SK-N-SH treated with all-trans-retinoic acid at 6 μM for 48 hours (cell line): Measurements from ENCODE around the gene LLGL2.

Experiments used
- ATAC-seq: fragments of 200-7000 bp; cut with Tn5 transposase; 3 replicates; pipeline ENCODE4 v1.9.1; 2020; ENCODE audit warnings: mild to moderate bottlenecking, moderate library complexity
- BACH2 ChIP-seq: fragments of 250-450 bp; sonication (Bioruptor Pico); IDR thresholded peaks from 2 replicates; pipeline ENCODE4 v1.9.0; 2021; ENCODE audit warnings: mild to moderate bottlenecking, borderline replicate concordance
- CSDC2 ChIP-seq: fragments of 250-450 bp; sonication (Bioruptor Pico); IDR thresholded peaks from 2 replicates; pipeline ENCODE4 v1.5.0; 2020; ENCODE audit warnings: mild to moderate bottlenecking, moderate library complexity
- GLIS3 ChIP-seq: fragments of 250-450 bp; sonication (Bioruptor Pico); IDR thresholded peaks from 2 replicates; pipeline ENCODE4 v1.5.0; 2020; ENCODE audit warnings: mild to moderate bottlenecking, moderate library complexity
- PPARA ChIP-seq: fragments of 250-450 bp; sonication (Bioruptor Pico); IDR thresholded peaks from 2 replicates; pipeline ENCODE4 v1.5.0; 2020; ENCODE audit warnings: mild to moderate bottlenecking, borderline replicate concordance
- RARB ChIP-seq: fragments of 250-450 bp; sonication (Bioruptor Pico); IDR thresholded peaks from 2 replicates; pipeline ENCODE4 v1.8.0; 2021; ENCODE audit warnings: mild to moderate bottlenecking, moderate library complexity
- SNAI2 ChIP-seq: fragments of 250-450 bp; sonication (Bioruptor Pico); IDR thresholded peaks from 2 replicates; pipeline ENCODE4 v1.5.0; 2020; ENCODE audit warnings: mild to moderate bottlenecking, moderate library complexity
- TCF4 ChIP-seq: fragments of 250-450 bp; sonication (Bioruptor Pico); IDR thresholded peaks from 2 replicates; pipeline ENCODE4 v1.8.0; 2021; ENCODE audit warnings: mild to moderate bottlenecking, moderate library complexity, borderline replicate concordance
- TOX ChIP-seq: fragments of 250-450 bp; sonication (Bioruptor Pico); IDR thresholded peaks from 2 replicates; pipeline ENCODE4 v1.8.0; 2021; ENCODE audit warnings: mild to moderate bottlenecking, moderate library complexity, borderline replicate concordance
- TSHZ2 ChIP-seq: fragments of 250-450 bp; sonication (Bioruptor Pico); IDR thresholded peaks from 2 replicates; pipeline ENCODE4 v1.5.0; 2020; ENCODE audit warnings: mild to moderate bottlenecking, moderate library complexity
- ZC3H10 ChIP-seq: fragments of 250-450 bp; sonication (Bioruptor Pico); IDR thresholded peaks from 2 replicates; pipeline ENCODE4 v1.5.1; 2021; ENCODE audit warnings: mild to moderate bottlenecking, moderate library complexity
- ZFP3 ChIP-seq: fragments of 250-450 bp; sonication (Bioruptor Pico); IDR thresholded peaks from 2 replicates; pipeline ENCODE4 v1.5.0; 2020; ENCODE audit warnings: mild to moderate bottlenecking, moderate library complexity
- ZFP30 ChIP-seq: fragments of 450-650 bp; formaldehyde crosslinking; IDR thresholded peaks from 2 replicates; pipeline ENCODE4 v1.5.0; 2022; ENCODE audit warnings: mild to moderate bottlenecking, moderate library complexity
- ZNF565 ChIP-seq: fragments of 450-650 bp; formaldehyde crosslinking; conservative IDR thresholded peaks from 2 replicates; pipeline ENCODE4 v1.5.0; 2020; ENCODE audit warnings: low read depth, mild to moderate bottlenecking, moderate library complexity
- ZNF8 ChIP-seq: fragments of 450-650 bp; formaldehyde crosslinking; IDR thresholded peaks from 2 replicates; pipeline ENCODE4 v1.5.0; 2020; ENCODE audit warnings: mild to moderate bottlenecking, moderate library complexity
- TF ChIP-seq, protein P1 (sequence below): fragments of 250-450 bp; sonication (Bioruptor Pico); IDR thresholded peaks from 2 replicates; pipeline ENCODE4 v1.5.1; 2020; ENCODE audit warnings: low read depth, mild to moderate bottlenecking, moderate library complexity

Gene LLGL2

GRCh38 chr17:75571885-75572215, 46.4 kb downstream of the LLGL2 start (continued):
- TF ChIP-seq TSHZ2 = no peak
- TF ChIP-seq, protein P1, sequence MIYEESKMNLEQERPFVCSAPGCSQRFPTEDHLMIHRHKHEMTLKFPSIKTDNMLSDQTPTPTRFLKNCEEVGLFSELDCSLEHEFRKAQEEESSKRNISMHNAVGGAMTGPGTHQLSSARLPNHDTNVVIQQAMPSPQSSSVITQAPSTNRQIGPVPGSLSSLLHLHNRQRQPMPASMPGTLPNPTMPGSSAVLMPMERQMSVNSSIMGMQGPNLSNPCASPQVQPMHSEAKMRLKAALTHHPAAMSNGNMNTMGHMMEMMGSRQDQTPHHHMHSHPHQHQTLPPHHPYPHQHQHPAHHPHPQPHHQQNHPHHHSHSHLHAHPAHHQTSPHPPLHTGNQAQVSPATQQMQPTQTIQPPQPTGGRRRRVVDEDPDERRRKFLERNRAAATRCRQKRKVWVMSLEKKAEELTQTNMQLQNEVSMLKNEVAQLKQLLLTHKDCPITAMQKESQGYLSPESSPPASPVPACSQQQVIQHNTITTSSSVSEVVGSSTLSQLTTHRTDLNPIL (CRISPR knock-in tag) = no peak
- no peak for TF ChIP-seq GLIS3 (CRISPR knock-in tag)

DNA sequence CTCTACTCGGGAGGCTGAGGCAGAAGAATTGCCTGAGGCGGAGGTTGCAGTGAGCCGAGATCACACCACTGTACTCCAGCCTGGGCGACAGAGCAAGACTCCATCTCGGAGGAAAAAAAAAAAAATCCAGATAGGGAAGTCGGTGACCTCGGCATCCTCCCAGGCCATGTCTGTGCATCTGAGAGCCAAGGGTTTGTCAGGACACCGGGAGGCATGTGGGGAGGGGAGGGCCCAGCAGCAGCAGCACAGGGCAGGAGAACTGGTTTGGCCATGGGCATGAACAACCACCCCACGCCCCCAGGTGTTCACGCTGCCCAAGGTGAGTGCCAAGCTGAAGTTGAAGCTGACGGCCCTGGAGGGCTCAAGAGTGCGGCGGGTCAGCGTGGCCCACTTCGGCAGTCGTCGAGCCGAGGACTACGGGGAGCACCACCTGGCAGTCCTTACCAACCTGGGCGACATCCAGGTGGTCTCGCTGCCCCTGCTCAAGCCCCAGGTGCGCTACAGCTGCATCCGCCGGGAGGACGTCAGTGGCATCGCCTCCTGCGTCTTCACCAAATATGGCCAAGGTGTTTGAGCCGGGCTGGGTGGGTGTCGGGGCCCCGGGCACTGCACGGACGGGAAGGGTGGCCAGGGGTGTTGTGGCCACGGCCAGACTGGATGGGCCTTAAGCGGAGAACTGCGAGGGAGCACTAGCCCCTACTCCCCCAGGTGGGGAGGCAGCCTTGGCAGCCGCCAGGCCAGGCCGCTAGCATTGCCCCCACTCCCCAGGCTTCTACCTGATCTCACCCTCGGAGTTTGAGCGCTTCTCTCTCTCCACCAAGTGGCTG, 47.4 kb downstream of the LLGL2 start:
- no peak for TF ChIP-seq GLIS3 (CRISPR knock-in tag)
- no peak for TF ChIP-seq ZNF8 (CRISPR knock-in tag)
- TF ChIP-seq TOX (CRISPR knock-in tag) = no peak
- TF ChIP-seq ZFP3 (CRISPR knock-in tag) = no peak
- no peak for TF ChIP-seq RARB (CRISPR knock-in tag)
- no peak for TF ChIP-seq TCF4 (CRISPR knock-in tag)
- ATAC-seq = no peak

GRCh38 chr17:75573540-75573957, 48.1 kb downstream of the LLGL2 start:
- ATAC-seq = no peak
- no peak for TF ChIP-seq ZNF565 (CRISPR knock-in tag)
- no peak for TF ChIP-seq ZFP30 (CRISPR knock-in tag)
- TF ChIP-seq, protein P1 (CRISPR knock-in tag) = no peak
- no peak for TF ChIP-seq CSDC2 (CRISPR knock-in tag)
- TF ChIP-seq ZNF8 (CRISPR knock-in tag) = no peak

DNA sequence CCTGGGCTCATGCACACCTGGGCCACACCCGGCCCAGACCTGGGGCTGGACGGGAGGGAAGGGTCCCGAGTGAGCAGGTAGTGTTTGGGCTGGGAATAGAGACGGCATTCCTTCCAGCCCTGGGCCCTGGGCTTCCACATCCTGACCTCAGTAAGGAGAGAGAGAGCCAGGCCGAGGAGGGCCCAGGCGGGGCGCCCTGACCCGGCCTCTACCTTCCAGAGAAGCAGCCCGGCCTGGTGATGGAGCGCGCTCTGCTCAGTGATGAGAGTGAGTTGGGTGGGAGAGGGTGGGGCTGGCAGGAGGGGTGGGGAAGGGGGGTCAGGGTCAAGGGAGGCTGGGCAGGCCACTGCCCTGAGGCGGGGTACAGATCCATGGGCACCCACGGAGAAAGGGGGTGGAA, 48.5 kb downstream of the LLGL2 start:
- TF ChIP-seq, protein P1 (CRISPR knock-in tag) = no peak
- no peak for TF ChIP-seq BACH2 (CRISPR knock-in tag)
- TF ChIP-seq ZC3H10 (CRISPR knock-in tag) = no peak
- ATAC-seq = no peak

DNA sequence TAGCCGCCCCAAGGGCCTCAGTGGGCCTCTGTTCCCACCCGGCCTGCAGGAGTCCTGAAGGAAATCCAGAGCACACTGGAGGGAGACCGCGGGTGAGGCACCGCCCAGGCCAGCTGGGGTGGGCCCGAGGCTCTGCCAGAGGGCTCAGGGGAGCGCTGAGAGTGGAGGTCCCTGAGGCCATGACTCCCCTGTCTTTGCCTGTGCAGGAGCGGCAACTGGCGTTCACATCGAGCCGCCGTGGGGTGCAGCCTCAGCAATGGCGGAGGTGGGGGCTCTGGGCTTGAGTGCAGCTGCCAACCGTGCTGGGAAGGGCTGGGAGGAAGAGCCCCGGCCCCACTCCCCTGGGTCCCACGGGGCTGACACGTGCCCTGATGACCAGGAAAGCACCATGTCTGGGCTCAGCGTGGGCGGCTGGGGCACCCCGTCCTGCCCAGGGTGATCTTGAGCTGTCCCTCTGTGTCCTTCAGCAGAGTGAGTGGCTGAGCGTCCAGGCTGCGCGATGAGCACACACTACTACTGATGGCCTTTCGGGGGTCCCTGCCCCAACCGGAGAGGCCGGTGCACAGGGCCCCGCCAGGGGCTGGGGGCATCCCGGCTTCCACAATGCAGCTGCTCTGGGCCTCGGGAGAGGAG, 49.0 kb downstream of the LLGL2 start:
- no peak for TF ChIP-seq SNAI2 (CRISPR knock-in tag)
- no peak for TF ChIP-seq PPARA
- no peak for TF ChIP-seq TSHZ2
- no peak for TF ChIP-seq BACH2 (CRISPR knock-in tag)
- no peak for TF ChIP-seq ZC3H10 (CRISPR knock-in tag)
- TF ChIP-seq TCF4 (CRISPR knock-in tag) = no peak
- TF ChIP-seq ZFP3 (CRISPR knock-in tag) = no peak
- no peak for ATAC-seq
